ENCODE results near the gene DIPK1B.

DNA sequence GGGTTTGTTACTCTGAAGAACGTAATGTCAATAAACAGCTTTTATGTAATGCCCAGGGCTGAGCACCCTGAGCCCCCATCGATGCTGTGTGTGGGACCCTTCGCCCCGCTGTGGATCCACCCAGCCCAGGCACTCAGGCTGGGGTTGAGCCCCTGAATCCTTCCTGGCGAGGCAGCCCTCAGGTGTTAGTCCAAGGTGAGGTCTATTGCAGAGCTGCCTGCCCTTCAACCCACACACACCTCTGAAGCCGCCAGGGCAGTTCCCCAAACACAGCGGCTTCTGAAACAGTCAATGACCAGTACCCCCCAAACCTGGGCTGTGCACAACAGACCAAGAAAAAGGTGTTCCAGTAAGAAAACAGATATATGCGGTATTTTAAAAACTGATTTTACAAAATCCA is 11.6 kb downstream of the DIPK1B start:
- TF ChIP-seq EZH2 (IDR thresholded peaks at IDR 0.05; ENCODE audit: borderline replicate concordance, low read depth, low read length, severe bottlenecking) = no peak
- TF ChIP-seq CTCF (IDR thresholded peaks at IDR 0.05; ENCODE audit: borderline replicate concordance, extremely low read depth, low read length, poor library complexity, severe bottlenecking) = no peak
